K562 (cell line): ENCODE results near the gene PCBP4. TPM values are rescaled to one million over a fixed set of nuclear protein-coding genes. Genes with fewer than 3 reads are reported as not detected.
A peak's percentile ranks its signal among the peaks of the same experiment; 100 is the strongest.

Experiments used
- CBFB ChIP-seq: sonication (generic); formaldehyde crosslinking; IDR thresholded peaks from 2 replicates; pipeline ENCODE4 v1.4.0; 2020; ENCODE audit warnings: mild to moderate bottlenecking, missing genetic modification reagents
- CXXC5 ChIP-seq: fragments of 250-450 bp; sonication (Bioruptor Pico); IDR thresholded peaks from 2 replicates; pipeline ENCODE4 v1.8.0; 2022; ENCODE audit warnings: inconsistent platforms, mild to moderate bottlenecking, moderate library complexity
- KDM4B ChIP-seq, 2 experiments: fragments of 450-650 bp in 1 of 2; sonication (generic) in 1 of 2; IDR thresholded peaks; 2 replicates each; pipeline ENCODE4 v1.6.1; 2016 to 2017; ENCODE audit warnings: borderline replicate concordance in 2 of 2, antibody characterized with exemption in 1 of 2, low read depth in 1 of 2, mild to moderate bottlenecking in 1 of 2
- MIER1 ChIP-seq: fragments of 450-650 bp; IDR thresholded peaks from 2 replicates; pipeline ENCODE4 v1.6.1; 2016; ENCODE audit warnings: antibody characterized with exemption, mild to moderate bottlenecking, low read depth
- NELFE ChIP-seq: IDR thresholded peaks from 2 replicates; pipeline ENCODE4 v1.6.1; 2011; ENCODE audit warnings: mild to moderate bottlenecking; ENCODE audit not compliant: insufficient read depth, insufficient read length
- PTBP1 ChIP-seq: fragments of 200-400 bp; formaldehyde crosslinking; IDR thresholded peaks from 2 replicates; pipeline ENCODE4 v1.6.1; 2017; ENCODE audit warnings: low read depth, low read length
- RBBP5 ChIP-seq: fragments of 200-600 bp; sonication (generic); IDR thresholded peaks from 2 replicates; pipeline ENCODE4 v1.6.1; 2012; ENCODE audit warnings: borderline replicate concordance, mild to moderate bottlenecking, low read length, control low read depth, inconsistent platforms; ENCODE audit not compliant: insufficient read depth, poor library complexity, severe bottlenecking
- ZC3H11A ChIP-seq: IDR thresholded peaks from 2 replicates; pipeline ENCODE4 v1.6.1; 2012; ENCODE audit warnings: low read depth, low read length, improper control_type of control experiment
- ZNF23 ChIP-seq: fragments of 250-450 bp; sonication (Bioruptor Pico); IDR thresholded peaks from 2 replicates; pipeline ENCODE4 v1.4.0; 2020; ENCODE audit warnings: mild to moderate bottlenecking
- ZNF263 ChIP-seq: sonication (generic); formaldehyde crosslinking; IDR thresholded peaks from 2 replicates; pipeline ENCODE4 v1.8.0; 2022; ENCODE audit warnings: mild to moderate bottlenecking, missing genetic modification reagents, borderline replicate concordance
- ZNF699 ChIP-seq: fragments of 250-450 bp; sonication (Bioruptor Pico); IDR thresholded peaks from 2 replicates; pipeline ENCODE4 v1.8.0; 2021; ENCODE audit warnings: mild to moderate bottlenecking, moderate library complexity; ENCODE audit not compliant: insufficient replicate concordance
- ZNF766 ChIP-seq: fragments of 200-800 bp; sonication (Bioruptor generic); conservative IDR thresholded peaks from 2 replicates; pipeline ENCODE4 v1.6.1; 2016; ENCODE audit warnings: missing genetic modification characterization, missing compliant biosample characterization
- polyA plus RNA-seq, 8 experiments: library from polyadenylated mRNA; depleted of rRNA in 4 of 8; stranded (reverse) in 5 of 8; unstranded in 3 of 8; fragments of >200 nt; fragmentation: Nextera tagmentation in 2 of 8; fragmentation: Illumina TruSeq in 1 of 8; extraction: Ambion mirVana in 2 of 8; extraction: Trizol in 1 of 8; gene quantifications; 2 replicates each; pipeline versions ENCODE4 v1.2.1 to v1.2.3, GENCODE V29; 2011 to 2014; ENCODE audit warnings: inconsistent platforms in 1 of 8, missing spikeins in 1 of 8
- total RNA-seq, 7 experiments: library from RNA; depleted of rRNA in 6 of 7; stranded (reverse); fragments of >200 nt in 6 of 7; fragmentation: Illumina TruSeq in 2 of 7; extraction: Trizol in 2 of 7; gene quantifications; 2 replicates each; pipeline versions ENCODE4 v1.2.1 to v1.2.3, GENCODE V29; 2011 to 2021; ENCODE audit warnings: low replicate concordance in 1 of 7
- TF ChIP-seq, protein P1 (sequence below): fragments of 200-600 bp; sonication (generic); IDR thresholded peaks from one replicate; pipeline ENCODE4 v1.6.1; 2012; ENCODE audit warnings: mild to moderate bottlenecking, low read depth, low read length, inconsistent platforms
- TF ChIP-seq, protein P2 (sequence below): fragments of 250-450 bp; sonication (Bioruptor Pico); IDR thresholded peaks from 2 replicates; pipeline ENCODE4 v1.5.0; 2021

PCBP4 gene
- total and polyA plus RNA-seq, 9 of the 15 experiments (the other 6 are each of a cell fraction or from before 2014, with no cell fraction given): 0.06 to 5.8 (median 2.6) TPM

DNA sequence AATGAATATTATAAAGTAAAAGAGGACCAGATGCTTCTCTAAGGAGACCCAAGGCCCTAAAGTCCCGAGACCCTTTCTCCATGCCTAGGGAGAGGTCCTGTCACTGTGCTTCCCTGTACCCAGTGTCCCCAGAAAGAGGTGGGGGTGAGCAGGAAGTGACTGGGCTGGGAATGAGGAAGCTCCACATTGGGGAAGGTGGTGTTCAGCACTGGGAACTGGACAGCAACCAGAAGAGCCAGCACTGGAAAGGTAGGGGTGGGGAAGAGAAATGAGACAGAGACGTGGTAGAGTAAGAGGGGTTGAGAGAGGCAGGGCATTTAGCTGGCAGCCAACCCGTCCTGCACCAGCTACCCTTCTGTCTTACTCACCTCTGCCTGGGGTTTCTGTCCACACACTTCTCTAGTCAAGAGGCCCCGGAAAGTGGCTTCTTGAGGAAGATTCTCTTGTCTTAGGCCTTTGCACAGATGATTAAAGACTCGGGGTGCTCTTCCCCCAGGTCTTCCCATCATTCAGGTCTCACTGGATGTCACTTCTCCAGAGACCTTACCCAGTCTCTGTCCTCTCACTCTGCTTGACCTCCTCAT, 37.7 kb downstream of the PCBP4 start (continued):
- TF ChIP-seq RBBP5 (no peak), CXXC5 (no peak), ZC3H11A (no peak), MIER1 (peak; percentile 96), CBFB (no peak), NELFE (no peak), KDM4B (IDR thresholded peaks at IDR 0.05; ENCODE audit: borderline replicate concordance in 2 of 2, low read depth in 1 of 2) (no peak), ZNF23 (CRISPR knock-in tag) (no peak), PTBP1 (no peak), ZNF766 (CRISPR knock-in tag) (0 out of 2 replicates have a peak, but pooled peaks have one; percentile 31), ZNF699 (no peak), ZNF263 (CRISPR knock-in tag) (no peak)
- TF ChIP-seq, protein P1, sequence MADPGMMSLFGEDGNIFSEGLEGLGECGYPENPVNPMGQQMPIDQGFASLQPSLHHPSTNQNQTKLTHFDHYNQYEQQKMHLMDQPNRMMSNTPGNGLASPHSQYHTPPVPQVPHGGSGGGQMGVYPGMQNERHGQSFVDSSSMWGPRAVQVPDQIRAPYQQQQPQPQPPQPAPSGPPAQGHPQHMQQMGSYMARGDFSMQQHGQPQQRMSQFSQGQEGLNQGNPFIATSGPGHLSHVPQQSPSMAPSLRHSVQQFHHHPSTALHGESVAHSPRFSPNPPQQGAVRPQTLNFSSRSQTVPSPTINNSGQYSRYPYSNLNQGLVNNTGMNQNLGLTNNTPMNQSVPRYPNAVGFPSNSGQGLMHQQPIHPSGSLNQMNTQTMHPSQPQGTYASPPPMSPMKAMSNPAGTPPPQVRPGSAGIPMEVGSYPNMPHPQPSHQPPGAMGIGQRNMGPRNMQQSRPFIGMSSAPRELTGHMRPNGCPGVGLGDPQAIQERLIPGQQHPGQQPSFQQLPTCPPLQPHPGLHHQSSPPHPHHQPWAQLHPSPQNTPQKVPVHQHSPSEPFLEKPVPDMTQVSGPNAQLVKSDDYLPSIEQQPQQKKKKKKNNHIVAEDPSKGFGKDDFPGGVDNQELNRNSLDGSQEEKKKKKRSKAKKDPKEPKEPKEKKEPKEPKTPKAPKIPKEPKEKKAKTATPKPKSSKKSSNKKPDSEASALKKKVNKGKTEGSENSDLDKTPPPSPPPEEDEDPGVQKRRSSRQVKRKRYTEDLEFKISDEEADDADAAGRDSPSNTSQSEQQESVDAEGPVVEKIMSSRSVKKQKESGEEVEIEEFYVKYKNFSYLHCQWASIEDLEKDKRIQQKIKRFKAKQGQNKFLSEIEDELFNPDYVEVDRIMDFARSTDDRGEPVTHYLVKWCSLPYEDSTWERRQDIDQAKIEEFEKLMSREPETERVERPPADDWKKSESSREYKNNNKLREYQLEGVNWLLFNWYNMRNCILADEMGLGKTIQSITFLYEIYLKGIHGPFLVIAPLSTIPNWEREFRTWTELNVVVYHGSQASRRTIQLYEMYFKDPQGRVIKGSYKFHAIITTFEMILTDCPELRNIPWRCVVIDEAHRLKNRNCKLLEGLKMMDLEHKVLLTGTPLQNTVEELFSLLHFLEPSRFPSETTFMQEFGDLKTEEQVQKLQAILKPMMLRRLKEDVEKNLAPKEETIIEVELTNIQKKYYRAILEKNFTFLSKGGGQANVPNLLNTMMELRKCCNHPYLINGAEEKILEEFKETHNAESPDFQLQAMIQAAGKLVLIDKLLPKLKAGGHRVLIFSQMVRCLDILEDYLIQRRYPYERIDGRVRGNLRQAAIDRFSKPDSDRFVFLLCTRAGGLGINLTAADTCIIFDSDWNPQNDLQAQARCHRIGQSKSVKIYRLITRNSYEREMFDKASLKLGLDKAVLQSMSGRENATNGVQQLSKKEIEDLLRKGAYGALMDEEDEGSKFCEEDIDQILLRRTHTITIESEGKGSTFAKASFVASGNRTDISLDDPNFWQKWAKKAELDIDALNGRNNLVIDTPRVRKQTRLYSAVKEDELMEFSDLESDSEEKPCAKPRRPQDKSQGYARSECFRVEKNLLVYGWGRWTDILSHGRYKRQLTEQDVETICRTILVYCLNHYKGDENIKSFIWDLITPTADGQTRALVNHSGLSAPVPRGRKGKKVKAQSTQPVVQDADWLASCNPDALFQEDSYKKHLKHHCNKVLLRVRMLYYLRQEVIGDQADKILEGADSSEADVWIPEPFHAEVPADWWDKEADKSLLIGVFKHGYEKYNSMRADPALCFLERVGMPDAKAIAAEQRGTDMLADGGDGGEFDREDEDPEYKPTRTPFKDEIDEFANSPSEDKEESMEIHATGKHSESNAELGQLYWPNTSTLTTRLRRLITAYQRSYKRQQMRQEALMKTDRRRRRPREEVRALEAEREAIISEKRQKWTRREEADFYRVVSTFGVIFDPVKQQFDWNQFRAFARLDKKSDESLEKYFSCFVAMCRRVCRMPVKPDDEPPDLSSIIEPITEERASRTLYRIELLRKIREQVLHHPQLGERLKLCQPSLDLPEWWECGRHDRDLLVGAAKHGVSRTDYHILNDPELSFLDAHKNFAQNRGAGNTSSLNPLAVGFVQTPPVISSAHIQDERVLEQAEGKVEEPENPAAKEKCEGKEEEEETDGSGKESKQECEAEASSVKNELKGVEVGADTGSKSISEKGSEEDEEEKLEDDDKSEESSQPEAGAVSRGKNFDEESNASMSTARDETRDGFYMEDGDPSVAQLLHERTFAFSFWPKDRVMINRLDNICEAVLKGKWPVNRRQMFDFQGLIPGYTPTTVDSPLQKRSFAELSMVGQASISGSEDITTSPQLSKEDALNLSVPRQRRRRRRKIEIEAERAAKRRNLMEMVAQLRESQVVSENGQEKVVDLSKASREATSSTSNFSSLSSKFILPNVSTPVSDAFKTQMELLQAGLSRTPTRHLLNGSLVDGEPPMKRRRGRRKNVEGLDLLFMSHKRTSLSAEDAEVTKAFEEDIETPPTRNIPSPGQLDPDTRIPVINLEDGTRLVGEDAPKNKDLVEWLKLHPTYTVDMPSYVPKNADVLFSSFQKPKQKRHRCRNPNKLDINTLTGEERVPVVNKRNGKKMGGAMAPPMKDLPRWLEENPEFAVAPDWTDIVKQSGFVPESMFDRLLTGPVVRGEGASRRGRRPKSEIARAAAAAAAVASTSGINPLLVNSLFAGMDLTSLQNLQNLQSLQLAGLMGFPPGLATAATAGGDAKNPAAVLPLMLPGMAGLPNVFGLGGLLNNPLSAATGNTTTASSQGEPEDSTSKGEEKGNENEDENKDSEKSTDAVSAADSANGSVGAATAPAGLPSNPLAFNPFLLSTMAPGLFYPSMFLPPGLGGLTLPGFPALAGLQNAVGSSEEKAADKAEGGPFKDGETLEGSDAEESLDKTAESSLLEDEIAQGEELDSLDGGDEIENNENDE: no peak
- TF ChIP-seq, protein P2, sequence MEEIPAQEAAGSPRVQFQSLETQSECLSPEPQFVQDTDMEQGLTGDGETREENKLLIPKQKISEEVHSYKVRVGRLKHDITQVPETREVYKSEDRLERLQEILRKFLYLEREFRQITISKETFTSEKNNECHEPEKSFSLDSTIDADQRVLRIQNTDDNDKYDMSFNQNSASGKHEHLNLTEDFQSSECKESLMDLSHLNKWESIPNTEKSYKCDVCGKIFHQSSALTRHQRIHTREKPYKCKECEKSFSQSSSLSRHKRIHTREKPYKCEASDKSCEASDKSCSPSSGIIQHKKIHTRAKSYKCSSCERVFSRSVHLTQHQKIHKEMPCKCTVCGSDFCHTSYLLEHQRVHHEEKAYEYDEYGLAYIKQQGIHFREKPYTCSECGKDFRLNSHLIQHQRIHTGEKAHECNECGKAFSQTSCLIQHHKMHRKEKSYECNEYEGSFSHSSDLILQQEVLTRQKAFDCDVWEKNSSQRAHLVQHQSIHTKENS (CRISPR knock-in tag): no peak
